ENCODE measurements around the gene LRCH4. TPM values are rescaled to one million over a fixed set of nuclear protein-coding genes. Genes with fewer than 3 reads are reported as not detected.

The LRCH4 gene
- total RNA-seq (2014; rRNA removed; shearing (Covaris generic)), result 3.4 TPM in 2 replicates

DNA sequence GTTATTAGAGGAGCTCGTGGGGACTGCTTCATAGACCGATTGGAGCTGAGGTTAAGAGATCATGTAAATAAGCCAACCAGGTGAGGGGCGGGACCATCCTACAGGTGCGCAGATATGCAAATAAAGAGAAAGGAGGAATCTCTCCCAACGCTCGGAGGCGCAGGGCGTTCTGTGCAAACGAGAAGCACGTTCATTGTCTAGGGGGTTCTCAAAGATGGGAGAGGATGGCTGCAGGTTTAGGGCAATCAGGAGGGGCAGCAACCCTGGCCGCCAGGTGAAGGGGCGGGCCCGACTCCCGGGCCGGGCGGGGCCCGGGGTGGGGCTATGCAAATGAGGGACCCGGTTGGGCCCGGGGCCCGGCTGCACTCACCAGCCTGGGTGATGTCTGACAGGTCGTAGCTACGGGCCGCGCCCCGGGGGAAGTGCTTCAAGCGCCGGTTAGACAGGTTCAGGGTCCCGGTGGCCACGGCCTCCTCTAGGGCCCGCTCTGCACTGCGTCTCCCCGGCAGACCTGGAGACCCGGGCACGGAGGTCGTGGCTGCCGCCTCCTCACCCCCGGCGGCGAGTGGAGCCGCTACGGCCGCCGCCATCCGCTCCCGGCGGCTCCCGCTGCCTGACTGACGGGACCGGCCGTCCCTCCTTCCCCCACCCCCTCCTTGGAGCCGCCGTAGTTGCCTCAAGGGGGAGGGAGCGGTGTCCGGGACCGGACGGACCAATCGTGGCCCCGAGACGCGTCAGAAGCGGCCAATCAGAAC lies at the start of gene LRCH4:
TSS of gene LRCH4 (minus strand) at position 619 of the 755 bp plus-strand sequence. CDS start at position 590, 29 bp downstream.
- no peak for DNase-seq (ENCODE audit: low spot score)

DNA sequence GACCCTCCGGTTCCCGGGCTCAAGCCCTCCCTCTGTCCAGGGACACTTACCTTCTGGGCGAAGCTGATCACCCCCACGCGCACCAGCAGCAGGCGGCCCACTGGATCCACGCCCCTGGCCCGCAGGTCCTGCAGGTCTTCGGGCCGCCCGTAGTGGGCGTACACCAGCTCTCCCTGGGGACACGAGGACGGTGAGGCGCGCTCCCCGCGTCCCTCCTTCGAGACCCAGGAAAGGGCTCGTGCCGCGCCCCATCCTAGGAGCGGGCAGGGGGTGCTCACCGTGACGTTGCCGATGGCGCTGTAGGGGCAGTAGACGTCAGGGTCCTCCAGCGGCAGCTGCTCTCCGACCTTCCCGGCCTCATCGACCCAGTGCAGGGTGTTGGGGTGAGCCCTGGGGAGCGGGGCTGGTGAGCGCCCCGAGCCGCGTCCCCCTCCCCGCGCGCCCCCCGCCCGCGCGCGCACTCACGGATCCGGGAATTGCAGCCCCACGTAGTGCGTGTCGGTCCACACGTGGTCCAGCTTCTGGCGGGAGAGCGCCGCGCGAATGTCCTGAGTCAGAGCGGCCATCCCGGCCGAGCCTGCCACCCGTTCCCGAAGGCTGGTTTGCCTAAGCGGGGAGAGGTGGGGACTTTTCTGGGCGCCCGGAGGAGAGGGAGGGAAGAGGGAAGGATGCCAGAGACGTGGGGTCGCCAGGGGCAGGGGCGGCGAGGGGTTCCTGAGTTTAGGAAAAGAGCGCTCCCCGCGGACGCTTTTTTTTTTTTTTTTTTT lies 47.2 kb upstream of the LRCH4 start:
- no peak for DNase-seq (ENCODE audit: low spot score)

- no peak for DNase-seq (ENCODE audit: low spot score)
Measured at GRCh38 chr7:100630066-100630465, 44.1 kb upstream of the LRCH4 start.

GRCh38 chr7:100629117-100629716 lies 43.3 kb upstream of the LRCH4 start:
- DNase-seq (ENCODE audit: low spot score), result peak; percentile 44

DNA sequence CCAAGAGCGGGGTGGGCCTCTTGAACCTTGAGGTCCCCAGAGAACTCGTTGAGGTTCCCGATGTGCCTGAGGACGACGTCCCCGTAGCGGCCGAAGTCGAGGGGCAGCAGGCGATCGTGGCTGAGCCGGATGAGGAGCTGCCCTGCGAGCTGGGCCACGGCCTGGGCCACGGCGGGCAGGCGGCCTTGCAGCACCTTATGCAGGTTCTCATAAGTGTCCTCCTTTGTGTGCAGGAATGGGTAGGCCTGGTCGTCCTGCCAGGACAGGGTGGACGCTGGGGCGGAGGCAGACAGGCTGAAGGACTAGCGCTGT lies 41.3 kb upstream of the LRCH4 start:
- no peak for DNase-seq (ENCODE audit: low spot score)

DNA sequence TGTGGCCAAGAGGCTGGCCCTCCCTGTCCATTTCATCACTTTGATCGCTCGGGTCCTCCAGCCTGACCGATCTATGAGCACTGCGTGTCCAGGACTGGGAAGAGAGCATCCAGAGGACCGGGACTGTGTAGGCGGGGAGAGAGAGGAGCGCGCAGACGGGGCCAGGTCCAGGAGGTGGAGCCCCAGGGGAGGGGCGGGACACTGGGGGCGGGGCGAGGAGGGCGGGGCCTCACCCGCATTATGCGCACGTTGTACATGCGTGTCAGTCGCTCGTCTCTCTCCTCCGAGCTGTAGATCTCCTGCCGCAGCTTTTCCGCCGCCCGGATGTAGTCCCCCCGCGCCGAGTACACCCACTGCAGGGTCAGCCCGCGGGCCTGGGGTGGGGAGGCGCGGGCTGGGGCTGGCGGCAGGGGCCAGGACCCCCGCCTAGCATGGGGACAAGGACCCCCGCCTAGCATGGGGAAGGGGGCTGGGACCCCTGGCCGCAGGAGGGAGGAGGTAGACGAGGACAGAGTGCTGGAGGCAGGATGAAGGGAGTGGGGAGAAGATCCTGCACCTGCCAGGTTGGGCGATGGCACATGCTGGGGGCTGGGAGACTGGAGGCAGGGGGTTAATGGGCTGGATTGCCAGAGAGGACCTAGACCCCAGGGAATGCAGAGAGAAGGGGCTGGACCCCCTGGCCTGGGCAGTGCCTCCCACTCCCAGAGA lies 40.8 kb upstream of the LRCH4 start:
- peak; percentile 78 for DNase-seq (ENCODE audit: low spot score)

DNA sequence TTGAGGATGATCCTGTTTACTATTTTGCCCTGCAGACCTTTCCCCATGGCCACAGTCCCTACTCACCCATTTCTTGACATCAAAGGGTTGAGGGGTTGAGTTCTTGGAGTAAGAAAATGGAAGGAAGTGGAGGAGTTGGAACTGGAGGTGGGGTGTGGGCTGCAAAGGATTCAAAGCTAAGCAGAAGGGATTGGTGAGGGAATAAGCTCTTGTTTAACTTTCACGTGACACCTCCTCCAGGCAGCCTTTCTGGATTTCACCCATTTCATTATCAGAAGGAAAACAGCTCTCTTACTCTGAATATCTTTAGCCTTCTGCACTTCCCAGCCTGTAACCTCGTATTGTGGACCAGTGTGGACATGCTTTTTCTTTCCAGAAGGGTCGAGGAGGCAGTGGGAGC lies 40.1 kb upstream of the LRCH4 start:
- no peak for DNase-seq (ENCODE audit: low spot score)

DNA sequence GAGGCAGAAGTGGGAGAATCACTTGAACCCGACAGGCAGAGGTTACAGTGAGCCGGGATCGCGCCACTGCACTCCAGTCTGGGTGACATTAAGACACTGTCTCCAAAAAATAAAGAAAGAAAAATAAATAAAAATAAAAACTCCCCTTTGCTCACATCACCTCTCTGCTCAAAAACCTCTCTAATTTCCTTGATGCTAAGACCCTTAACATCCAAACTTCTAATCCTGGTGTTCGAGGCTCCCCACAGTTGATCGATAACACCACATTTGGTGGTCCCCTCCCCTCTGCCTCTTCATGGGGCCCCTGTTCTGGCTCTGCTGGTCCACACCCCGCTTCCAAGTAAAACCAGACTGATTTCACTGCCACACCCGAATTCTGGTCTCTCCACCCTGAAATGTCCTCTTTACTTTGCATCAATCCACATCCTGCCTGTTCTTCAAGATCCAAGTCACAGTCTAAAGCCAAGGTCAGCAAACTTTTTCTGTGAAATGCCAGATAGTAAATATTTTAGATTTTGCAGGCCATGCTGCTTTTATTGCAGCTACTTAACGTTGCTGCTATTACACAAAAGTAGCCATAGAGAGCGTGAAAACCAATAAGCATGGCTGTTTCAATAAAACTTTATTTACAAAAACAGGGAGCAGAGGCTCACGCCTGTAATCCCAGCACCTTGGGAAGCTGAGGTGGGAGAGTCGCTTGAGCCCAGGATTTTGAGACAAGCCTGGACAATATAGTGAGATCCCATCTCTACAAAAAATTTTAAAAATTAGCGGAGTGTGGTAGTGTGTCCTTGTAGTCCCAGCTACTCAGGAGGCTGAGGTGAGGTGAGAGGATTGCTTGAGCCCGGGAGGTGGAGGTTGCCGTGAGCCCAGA lies 38.3 kb upstream of the LRCH4 start:
- DNase-seq (ENCODE audit: low spot score), result no peak

DNA sequence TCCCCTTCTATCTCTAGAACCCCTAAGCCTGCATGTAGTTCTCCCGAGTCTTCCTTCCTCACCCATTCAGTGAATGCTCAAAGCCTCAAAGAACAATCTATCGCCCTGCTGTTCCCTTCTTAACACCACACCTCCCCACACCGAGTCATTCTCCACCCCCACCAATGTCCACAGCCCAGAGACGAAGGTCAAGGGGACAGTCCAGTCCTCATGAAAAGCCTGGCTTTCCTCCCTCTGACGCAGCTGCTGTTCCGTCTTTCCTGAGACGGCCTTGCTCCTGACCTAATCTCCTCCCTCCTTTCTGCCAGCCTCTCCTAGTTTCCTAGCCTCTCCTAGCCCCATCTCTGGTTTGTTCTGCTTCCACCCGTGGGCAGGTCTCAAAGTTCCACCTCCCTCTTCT lies 35.6 kb upstream of the LRCH4 start:
- DNase-seq (ENCODE audit: low spot score), result no peak

- no peak for DNase-seq (ENCODE audit: low spot score)
Measured at GRCh38 chr7:100620804-100621203, 34.9 kb upstream of the LRCH4 start.

- no peak for DNase-seq (ENCODE audit: low spot score)
Measured at GRCh38 chr7:100620239-100620638, 34.3 kb upstream of the LRCH4 start.

DNA sequence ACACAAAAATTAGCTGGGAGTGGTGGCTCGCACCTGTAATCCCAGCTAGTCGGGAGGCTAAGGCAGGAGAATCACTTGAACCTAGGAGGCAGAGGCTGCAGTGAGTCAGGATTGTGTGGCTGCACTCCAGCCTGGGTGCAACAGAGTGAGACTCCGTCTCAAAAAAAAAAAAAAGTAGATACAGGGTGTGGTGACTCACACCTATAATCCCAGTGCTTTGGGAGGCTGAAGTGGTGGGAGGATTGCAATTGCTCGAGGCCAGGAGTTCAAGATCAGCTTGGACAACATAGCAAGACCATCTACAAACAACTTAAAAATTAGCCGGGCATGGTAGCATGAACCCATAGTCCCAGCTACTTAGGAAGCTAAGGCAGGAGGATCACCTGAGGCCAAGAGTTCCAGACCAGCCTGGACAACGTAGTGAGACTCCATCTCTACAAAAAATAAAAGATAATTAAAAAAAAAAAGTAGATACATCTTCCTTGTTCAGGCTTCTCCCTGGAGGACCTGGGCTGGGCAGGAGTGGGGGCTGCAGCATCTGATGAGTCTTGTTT lies 28.5 kb upstream of the LRCH4 start:
- DNase-seq (ENCODE audit: low spot score), result no peak

GRCh38 chr7:100613412-100614175 lies 27.7 kb upstream of the LRCH4 start:
- no peak for DNase-seq (ENCODE audit: low spot score)

DNA sequence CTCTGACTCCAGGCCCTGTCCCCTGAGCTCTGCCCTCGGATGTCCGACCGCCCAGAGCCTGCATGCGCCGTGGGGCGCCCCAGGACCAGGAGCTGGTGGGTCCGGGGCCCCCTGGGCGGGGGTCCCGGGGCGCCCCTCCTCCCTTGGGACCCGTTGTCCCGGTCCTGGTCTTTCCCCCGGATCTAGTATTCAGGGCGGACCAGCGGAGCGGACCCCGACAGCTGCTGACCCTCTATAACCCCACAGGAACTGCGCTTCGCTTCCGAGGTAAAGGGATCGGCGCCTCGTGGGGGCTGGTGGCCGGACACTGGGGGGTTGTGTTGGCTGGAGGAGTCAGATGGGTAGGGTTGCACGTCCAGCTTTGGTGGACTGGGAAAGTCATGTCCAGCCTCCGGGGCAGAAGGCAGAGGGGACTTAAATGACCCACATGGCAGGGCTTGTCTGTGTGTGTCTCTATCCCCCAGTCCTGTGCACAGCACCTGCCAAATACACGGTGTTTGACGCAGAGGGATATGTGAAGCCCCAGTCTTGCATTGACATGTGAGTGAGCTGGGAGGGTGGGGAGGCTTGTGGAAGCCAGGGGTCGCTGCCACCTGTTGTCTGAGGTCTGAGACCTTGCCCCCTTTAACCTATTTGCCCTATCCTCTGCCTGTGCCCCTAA lies 26.9 kb upstream of the LRCH4 start:
- DNase-seq (ENCODE audit: low spot score), result no peak

DNA sequence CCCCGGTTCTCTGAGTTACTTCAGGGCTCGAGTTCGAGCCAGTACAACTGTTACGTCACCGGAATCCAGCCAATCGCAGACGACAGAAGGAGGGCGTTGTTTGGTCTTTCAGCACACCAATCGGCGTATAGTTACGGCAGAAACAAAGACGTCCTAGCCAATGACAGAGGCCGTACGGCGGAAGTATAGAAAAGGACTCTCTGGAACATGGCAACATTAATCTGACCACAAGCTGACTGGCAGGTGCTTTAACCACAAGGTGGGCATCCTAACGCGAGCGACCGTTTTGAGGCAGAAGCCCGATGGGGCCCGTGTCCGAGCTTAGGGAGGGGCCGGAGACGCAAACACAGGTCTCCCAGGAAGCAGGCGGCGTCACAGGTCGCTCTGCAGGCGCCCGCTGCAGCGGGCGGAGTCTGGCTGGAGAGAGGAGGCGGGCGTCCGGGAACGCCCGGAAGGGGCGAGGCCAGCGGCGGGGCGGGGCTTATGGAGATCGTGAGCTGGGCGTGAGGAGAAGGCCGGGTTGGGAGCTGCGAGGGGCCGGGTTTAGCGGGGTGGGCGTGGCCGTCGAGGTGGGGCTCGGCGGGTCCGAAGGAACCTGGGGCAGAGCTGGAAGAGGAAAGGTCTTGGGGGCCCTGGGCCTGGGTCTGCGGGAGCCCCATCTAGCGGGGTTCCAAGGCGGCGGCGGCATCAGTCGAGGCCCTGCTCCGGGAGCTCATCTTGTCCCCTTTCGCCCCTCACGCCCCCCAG lies 26.2 kb upstream of the LRCH4 start, which contains the start of gene MOSPD3:
TSS of gene MOSPD3 (plus strand) at position 558 of the 747 bp plus-strand sequence. CDS start 252 bp downstream, outside the sequence.
- peak; percentile 100 for DNase-seq (ENCODE audit: low spot score)

GRCh38 chr7:100609958-100610357 lies 24.0 kb upstream of the LRCH4 start:
- no peak for DNase-seq (ENCODE audit: low spot score)

DNA sequence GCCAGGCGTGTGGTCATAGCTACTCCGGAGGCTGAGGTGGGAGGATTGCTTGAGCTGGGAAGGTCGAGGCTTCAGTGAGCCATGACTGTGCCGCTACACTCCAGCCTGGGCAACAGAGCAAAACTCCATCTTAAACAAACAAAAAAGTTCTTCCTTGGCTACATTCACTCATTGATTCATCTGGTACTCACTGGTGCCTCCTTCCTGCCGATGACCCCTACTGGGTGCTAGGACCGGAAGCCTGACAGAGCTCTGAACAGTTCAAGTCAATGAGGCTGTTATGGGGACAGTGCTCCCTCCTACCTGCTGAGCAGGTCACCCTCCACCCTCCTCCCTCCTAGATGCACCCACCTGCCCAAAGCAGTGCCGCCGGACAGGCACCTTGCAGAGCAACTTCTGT lies 21.2 kb upstream of the LRCH4 start:
- DNase-seq (ENCODE audit: low spot score), result no peak

- DNase-seq (ENCODE audit: low spot score), result no peak
Measured at GRCh38 chr7:100606313-100606712, 20.4 kb upstream of the LRCH4 start.
